ENCODE results near the gene RUNX3.

The RUNX3 gene

DNA sequence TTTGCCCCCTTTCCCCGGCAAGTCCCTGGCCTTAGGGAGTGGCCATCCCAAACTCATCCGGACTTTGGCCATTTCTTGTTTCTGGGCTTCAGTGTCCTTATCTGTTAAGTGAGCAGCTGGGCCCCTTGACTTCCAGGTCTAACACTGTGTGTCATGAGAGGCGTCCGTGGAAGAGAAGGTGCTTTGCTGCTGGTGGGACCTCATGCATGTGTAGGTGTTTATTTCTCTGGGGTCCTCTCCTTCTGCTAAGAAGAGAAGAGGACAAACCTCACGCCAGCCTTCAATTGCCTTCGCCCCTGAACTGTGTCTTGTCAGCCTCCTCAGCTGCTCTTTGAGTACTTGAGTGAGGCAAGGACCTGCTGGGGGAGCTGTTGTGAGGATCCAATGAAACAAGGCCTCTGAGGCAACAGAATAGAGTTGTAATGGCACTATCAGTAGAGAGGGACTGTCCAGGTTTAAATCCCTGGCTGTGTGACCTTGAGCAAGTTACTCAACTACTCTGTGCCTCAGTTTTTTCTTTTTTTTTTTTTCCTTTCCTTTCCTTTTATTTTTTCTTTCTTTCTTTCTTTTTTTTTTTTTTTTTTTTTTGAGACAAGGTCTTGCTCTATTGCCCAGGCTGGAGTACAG lies 72.5 kb downstream of the RUNX3 start:
- no peaks in the 10 kb centered on the region for H3K4me1 Mint-ChIP-seq (ENCODE audit: low read depth)
- H3K36me3 Mint-ChIP-seq (ENCODE audit: low read depth): no peaks in the 10 kb centered on the region
- no peaks in the 10 kb centered on the region for H3K9me3 Mint-ChIP-seq
- DNase-seq (ENCODE audit: low spot score): no peak
- no peak overlapping the region for H3K4me3 Mint-ChIP-seq
- no peak overlapping the region for H3K27ac Mint-ChIP-seq
- H3K27me3 Mint-ChIP-seq (ENCODE audit: low read depth): peaks cover 26% of the 10 kb centered on the region

DNA sequence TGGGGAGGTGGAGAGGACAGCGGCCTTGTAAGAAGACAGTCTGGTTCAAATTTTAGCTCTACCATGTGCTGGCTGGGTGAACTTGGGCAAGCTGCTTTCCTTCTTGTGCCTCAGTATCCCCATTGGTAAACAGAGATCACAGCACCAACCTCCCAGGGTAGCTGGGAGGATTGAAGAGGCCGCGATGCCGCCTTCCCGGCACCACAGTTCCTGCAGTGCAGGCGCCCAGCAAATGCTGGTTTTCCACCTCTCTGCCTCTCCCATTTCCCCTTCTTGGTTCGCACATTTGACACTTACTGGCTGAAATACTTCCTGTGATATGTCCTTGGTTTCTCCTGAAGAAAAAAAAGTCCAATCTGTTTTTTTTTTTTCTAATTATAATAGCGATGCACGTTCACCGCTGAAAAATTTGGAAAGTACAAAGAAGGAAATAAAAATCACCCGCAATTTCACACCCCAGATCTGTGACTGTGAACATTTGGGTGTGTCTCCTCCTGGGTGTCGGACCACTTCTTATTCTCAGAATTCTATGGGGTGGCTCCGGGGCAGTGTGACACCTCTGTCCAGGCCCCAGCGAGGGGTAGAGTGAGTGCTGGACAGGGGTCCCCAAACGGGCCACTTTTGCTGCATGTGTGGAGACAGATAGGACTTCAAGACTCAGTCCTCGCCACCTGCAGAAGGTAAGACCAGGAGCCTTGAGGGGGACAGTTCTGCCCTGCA lies 73.1 kb downstream of the RUNX3 start:
- H3K4me1 Mint-ChIP-seq (ENCODE audit: low read depth): no peaks in the 10 kb centered on the region
- H3K4me3 Mint-ChIP-seq: no peak overlapping the region
- DNase-seq (ENCODE audit: low spot score): no peak
- no peak overlapping the region for H3K27ac Mint-ChIP-seq
- no peaks in the 10 kb centered on the region for H3K36me3 Mint-ChIP-seq (ENCODE audit: low read depth)
- peaks cover 33% of the 10 kb centered on the region for H3K27me3 Mint-ChIP-seq (ENCODE audit: low read depth)
- H3K9me3 Mint-ChIP-seq: no peaks in the 10 kb centered on the region

DNA sequence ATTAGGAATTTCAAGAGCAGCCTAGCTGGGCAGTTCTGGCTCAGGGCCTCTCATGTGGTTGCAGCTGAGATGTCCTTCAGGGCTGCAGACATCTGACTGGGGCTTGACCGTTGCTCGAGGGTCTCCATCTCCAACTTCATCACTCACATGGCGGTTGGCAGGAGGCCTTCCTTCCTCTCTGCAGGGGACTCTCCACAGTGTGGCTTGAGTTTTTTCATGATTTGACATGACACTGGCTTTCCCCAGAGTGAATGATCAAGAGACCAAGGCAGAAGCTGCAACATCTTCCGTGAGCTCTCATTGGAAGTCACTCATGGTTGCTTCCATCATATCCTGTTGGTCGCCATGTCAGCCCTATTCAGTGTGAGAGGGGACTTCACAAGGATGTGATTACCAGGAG lies 74.6 kb downstream of the RUNX3 start:
- no peak for DNase-seq (ENCODE audit: low spot score)
- Mint-ChIP-seq H3K4me3 (no peak overlapping the region), H3K27ac (no peak overlapping the region), H3K4me1 (ENCODE audit: low read depth) (no peaks in the 10 kb centered on the region), H3K27me3 (ENCODE audit: low read depth) (peaks cover 45% of the 10 kb centered on the region), H3K36me3 (ENCODE audit: low read depth) (no peaks in the 10 kb centered on the region), H3K9me3 (no peaks in the 10 kb centered on the region)

DNA sequence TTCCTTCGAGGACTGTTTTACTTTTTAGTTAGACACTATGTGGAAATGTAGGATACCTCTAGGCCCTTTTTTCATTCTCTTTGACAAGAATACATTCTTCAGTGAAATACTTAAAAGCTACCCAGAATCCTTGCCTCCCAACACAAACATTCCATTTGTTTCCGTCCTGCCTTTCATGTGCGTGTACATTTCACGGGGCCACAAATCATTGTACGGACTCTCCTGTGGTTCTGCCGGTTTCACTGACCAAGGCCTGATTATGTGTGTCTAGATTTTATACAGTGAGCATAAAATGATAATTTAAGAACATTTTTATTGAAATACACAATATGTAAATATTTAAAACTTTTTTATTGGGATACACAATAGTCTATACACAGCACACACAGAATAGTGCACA lies 76.4 kb downstream of the RUNX3 start:
- H3K36me3 Mint-ChIP-seq (ENCODE audit: low read depth): no peaks in the 10 kb centered on the region
- H3K9me3 Mint-ChIP-seq: no peaks in the 10 kb centered on the region

DNA sequence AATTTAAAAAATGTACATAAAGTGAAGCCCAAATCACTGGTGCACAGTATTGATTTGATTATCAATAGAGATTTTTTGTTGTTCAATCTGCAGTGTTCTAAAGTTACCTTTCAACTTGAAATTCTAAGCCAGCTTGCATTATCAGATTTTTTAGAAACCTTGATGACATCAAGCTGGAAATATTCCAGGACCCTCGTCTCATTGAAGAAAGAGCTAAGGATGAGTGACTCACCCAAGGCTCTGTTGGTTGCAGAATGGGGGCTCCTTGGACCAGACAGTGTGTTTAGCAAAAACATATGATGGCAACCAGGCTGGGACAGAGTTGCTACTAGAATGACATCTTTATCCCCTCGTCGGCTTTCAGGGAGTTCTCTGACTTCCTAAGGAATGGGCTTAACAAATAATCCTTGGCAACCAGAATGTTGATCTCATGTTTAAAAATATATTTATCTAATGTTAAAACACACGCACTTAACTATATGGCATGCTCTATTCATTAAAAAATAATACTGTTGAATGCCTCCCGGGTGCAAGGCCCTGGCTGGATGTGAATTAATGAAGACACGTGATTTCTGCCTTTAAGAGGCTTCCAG lies 79.7 kb downstream of the RUNX3 start:
- Mint-ChIP-seq H3K4me3 (no peak overlapping the region), H3K27ac (no peak overlapping the region), H3K36me3 (ENCODE audit: low read depth) (no peaks in the 10 kb centered on the region), H3K27me3 (ENCODE audit: low read depth) (peaks cover 44% of the 10 kb centered on the region), H3K4me1 (ENCODE audit: low read depth) (peaks cover 17% of the 10 kb centered on the region), H3K9me3 (no peaks in the 10 kb centered on the region)
- DNase-seq (ENCODE audit: low spot score): no peak

More for the DNA sequence above, 76.4 kb downstream of the RUNX3 start:
- Mint-ChIP-seq H3K4me3 (no peak overlapping the region), H3K27me3 (ENCODE audit: low read depth) (peaks cover 50% of the 10 kb centered on the region), H3K4me1 (ENCODE audit: low read depth) (peaks cover 11% of the 10 kb centered on the region), H3K27ac (no peak overlapping the region)
- DNase-seq (ENCODE audit: low spot score): no peak

DNA sequence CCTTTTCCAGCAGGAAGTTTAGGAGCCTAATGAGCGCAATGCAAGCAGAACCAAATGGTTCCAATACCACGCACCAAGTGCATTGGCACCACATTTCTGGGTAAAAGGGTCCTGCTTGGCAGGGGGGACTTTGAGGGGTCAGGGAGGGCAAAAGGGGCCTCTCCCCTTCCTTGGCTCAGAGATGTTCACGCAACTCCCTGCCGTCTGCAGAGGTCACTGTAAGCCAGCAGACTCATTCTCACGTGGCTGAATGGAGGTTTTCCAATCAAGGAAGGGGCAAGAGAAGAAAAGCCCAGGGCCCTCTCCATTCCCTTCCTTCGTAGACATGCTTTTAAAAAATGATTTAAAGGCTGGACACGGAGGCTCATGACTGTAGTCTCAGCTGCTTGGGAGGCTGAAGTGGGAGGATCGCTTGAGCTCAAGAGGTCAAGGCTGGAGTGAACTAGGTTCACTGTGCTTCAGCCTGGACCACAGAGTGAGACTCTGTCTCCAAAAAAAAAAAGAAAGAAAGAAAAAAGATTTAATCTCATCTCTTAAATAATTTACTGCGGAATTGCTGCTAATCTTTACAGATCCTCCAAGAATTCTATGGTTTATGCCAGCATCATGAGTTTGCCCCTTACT lies 80.3 kb downstream of the RUNX3 start:
- DNase-seq (ENCODE audit: low spot score): peak; percentile 14
- no peaks in the 10 kb centered on the region for H3K36me3 Mint-ChIP-seq (ENCODE audit: low read depth)
- no peaks in the 10 kb centered on the region for H3K9me3 Mint-ChIP-seq
- peaks cover 17% of the 10 kb centered on the region for H3K4me1 Mint-ChIP-seq (ENCODE audit: low read depth)
- peak overlapping the region; percentile 44 for H3K4me3 Mint-ChIP-seq
- H3K27ac Mint-ChIP-seq: peak overlapping the region; percentile 81
- H3K27me3 Mint-ChIP-seq (ENCODE audit: low read depth): peaks cover 43% of the 10 kb centered on the region

Measured in T-helper 2 cell treated with Interferon-gamma antibody and Interleukin-4, amounts not matched to agents 5 μg/mL and 100 μg/mL, for 36 hours (primary cell).